ENCODE data around the gene THAP7.

The THAP7 gene

GRCh38 chr22:21030621-21031544 is 29.0 kb upstream of the THAP7 start:
- no peak for DNase-seq

- no peak for DNase-seq
Measured at GRCh38 chr22:21030032-21030431, 28.1 kb upstream of the THAP7 start.

GRCh38 chr22:21029486-21030025 is 27.6 kb upstream of the THAP7 start:
- no peak for DNase-seq

GRCh38 chr22:21028277-21029251 is 26.6 kb upstream of the THAP7 start:
- DNase-seq, result no peak

GRCh38 chr22:21026783-21027692 is 25.1 kb upstream of the THAP7 start:
- no peak for DNase-seq

GRCh38 chr22:21025763-21026755 is 24.1 kb upstream of the THAP7 start:
- no peak for DNase-seq

- no peak for DNase-seq
Measured at GRCh38 chr22:21025266-21025665, 23.3 kb upstream of the THAP7 start.

- no peak for DNase-seq
Measured at GRCh38 chr22:21022955-21023614, 21.2 kb upstream of the THAP7 start.

- no peak for DNase-seq
Measured at GRCh38 chr22:21022507-21022906, 20.6 kb upstream of the THAP7 start.

GRCh38 chr22:21020802-21021429 is 19.0 kb upstream of the THAP7 start:
- no peak for DNase-seq

- no peak for DNase-seq
Measured at GRCh38 chr22:21018314-21018713, 16.4 kb upstream of the THAP7 start.

- DNase-seq, result no peak
Measured at GRCh38 chr22:21016644-21017420, 14.9 kb upstream of the THAP7 start.

- no peak for DNase-seq
Measured at GRCh38 chr22:21015466-21016006, 13.6 kb upstream of the THAP7 start.

- no peak for DNase-seq
Measured at GRCh38 chr22:21014726-21015465, 13.0 kb upstream of the THAP7 start, which contains the start of gene P2RX6. P2RX6 (plus strand) TSS chr22:21015165; CDS start chr22:21015175, 10 bp downstream.

- DNase-seq, result peak; percentile 89
Measured at GRCh38 chr22:21014202-21014725, 12.3 kb upstream of the THAP7 start.

- DNase-seq, result no peak
Measured at GRCh38 chr22:21013657-21014201, 11.8 kb upstream of the THAP7 start.
